DMS153 treated with DMSO at 0.1 percent for 48 hours (cell line): ENCODE data around the gene GNAS.
A peak's percentile ranks its signal among the peaks of the same experiment; 100 is the strongest.

ENCODE experiments used
- DNase-seq: peaks from one replicate; lab custom pipeline; 2025; ENCODE audit not compliant: unreplicated experiment; lab: John Stamatoyannopoulos, UW

Gene GNAS

GRCh38 chr20:58853976-58854637, 1.6 kb downstream of the GNAS start:
- DNase-seq, result no peak

GRCh38 chr20:58854638-58855471, 2.3 kb downstream of the GNAS start:
- no peak for DNase-seq

GRCh38 chr20:58855506-58856389, 3.2 kb downstream of the GNAS start:
- DNase-seq, result no peak

- DNase-seq, result no peak
Measured at GRCh38 chr20:58863044-58863790, 10.7 kb downstream of the GNAS start.

- no peak for DNase-seq
Measured at GRCh38 chr20:58864346-58864745, 11.8 kb downstream of the GNAS start.

GRCh38 chr20:58865843-58866242, 13.3 kb downstream of the GNAS start:
- DNase-seq, result no peak

GRCh38 chr20:58867211-58867610, 14.7 kb downstream of the GNAS start:
- DNase-seq, result no peak

GRCh38 chr20:58868795-58869194, 16.3 kb downstream of the GNAS start:
- no peak for DNase-seq

GRCh38 chr20:58869662-58870227, 17.2 kb downstream of the GNAS start:
- no peak for DNase-seq

- peak; percentile 34 for DNase-seq
Measured at GRCh38 chr20:58870293-58871014, 17.9 kb downstream of the GNAS start.

GRCh38 chr20:58871533-58872102, 19.1 kb downstream of the GNAS start:
- DNase-seq, result no peak

GRCh38 chr20:58874469-58874868, 22.0 kb downstream of the GNAS start:
- DNase-seq, result no peak

GRCh38 chr20:58875111-58875510, 22.6 kb downstream of the GNAS start:
- DNase-seq, result no peak

- DNase-seq, result no peak
Measured at GRCh38 chr20:58875541-58876134, 23.1 kb downstream of the GNAS start.

GRCh38 chr20:58876437-58876836, 23.9 kb downstream of the GNAS start:
- DNase-seq, result no peak

- DNase-seq, result no peak
Measured at GRCh38 chr20:58877050-58877975, 24.8 kb downstream of the GNAS start.

GRCh38 chr20:58877976-58878360, 25.5 kb downstream of the GNAS start:
- DNase-seq, result no peak

GRCh38 chr20:58878399-58878798, 25.9 kb downstream of the GNAS start:
- DNase-seq, result no peak
